ENCODE measurements around the gene SNRPE.

DNA sequence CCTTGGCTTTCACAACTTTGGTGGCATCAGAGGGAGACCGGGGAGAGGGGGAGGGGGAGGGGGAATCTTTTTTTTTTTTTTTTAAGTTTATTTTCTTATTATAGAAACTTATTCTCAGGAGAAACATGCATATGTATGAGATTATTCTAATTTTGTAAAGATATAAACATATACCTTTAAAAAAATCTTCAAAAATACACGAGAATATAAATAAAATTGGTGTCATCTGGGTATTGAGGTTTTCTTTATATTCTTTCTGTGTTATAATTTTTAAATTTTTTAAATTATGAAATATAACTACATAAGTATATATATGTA lies 18.9 kb upstream of the SNRPE start:
- TF ChIP-seq, protein P1, sequence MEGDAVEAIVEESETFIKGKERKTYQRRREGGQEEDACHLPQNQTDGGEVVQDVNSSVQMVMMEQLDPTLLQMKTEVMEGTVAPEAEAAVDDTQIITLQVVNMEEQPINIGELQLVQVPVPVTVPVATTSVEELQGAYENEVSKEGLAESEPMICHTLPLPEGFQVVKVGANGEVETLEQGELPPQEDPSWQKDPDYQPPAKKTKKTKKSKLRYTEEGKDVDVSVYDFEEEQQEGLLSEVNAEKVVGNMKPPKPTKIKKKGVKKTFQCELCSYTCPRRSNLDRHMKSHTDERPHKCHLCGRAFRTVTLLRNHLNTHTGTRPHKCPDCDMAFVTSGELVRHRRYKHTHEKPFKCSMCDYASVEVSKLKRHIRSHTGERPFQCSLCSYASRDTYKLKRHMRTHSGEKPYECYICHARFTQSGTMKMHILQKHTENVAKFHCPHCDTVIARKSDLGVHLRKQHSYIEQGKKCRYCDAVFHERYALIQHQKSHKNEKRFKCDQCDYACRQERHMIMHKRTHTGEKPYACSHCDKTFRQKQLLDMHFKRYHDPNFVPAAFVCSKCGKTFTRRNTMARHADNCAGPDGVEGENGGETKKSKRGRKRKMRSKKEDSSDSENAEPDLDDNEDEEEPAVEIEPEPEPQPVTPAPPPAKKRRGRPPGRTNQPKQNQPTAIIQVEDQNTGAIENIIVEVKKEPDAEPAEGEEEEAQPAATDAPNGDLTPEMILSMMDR (conservative IDR thresholded peaks at IDR 0.05), result no peak
- TF ChIP-seq ZFX (IDR thresholded peaks at IDR 0.05), result no peak
